Right ventricle myocardium inferior (tissue), 1 donor: ENCODE results near the gene B4GAT1. TPM values are rescaled to one million over a fixed set of nuclear protein-coding genes. Genes with fewer than 3 reads are reported as not detected.
A peak's percentile ranks its signal among the peaks of the same experiment; 100 is the strongest.
"Not testable (repeated sequence)": the region's sequence is repeated elsewhere in the genome, so short reads cannot be mapped to it uniquely, and the experiment has no call there.

Experiments
- ATAC-seq: fragments of 200-7000 bp; cut with Tn5 transposase; one replicate; pipeline ENCODE4 v1.9.1; 2020; ENCODE audit warnings: mild to moderate bottlenecking, moderate library complexity
- DNase-seq: peaks from one replicate; pipeline ENCODE4 v3.0.0; 2021; ENCODE audit errors: missing footprints
- intact Hi-C: fragments of 100-400 bp; cut with DNase I; formaldehyde crosslinking; loops from one replicate; pipeline ENCODE4 v1.11.0; 2022
- total RNA-seq: library from RNA; stranded (reverse); fragmentation: NEBNext Ultra II Directional; extraction: Animal tissue kit (Norgen Biotek cat#: 25700); gene quantifications from one replicate; pipeline ENCODE4 v1.2.1, GENCODE V29; 2021
- donor health status: DM: no; HTN: yes; CAD: no; lungs with severe emphysema.

B4GAT1 gene
- total RNA-seq, 1 donor from 2014 or later = 49.0 TPM

- intact Hi-C loops = no loop called here
- ATAC-seq = no peak
- DNase-seq = peak; percentile 1
These were observed 16.5 kb downstream of the B4GAT1 start for GRCh38 chr11:66330931-66331330.

- DNase-seq (peak; percentile 21), ATAC-seq (no peak)
- intact Hi-C loops = no loop called here
These were observed 18.2 kb downstream of the B4GAT1 start for GRCh38 chr11:66329165-66329673.

GRCh38 chr11:66328302-66329144, 18.9 kb downstream of the B4GAT1 start:
- intact Hi-C loops = loop anchor here (1.0 kb wide), 1 partner anchor 16 kb away; no protein-coding TSS in a partner anchor
- DNase-seq (peak; percentile 88), ATAC-seq (peak; percentile 73)

- ATAC-seq (no peak), DNase-seq (peak; percentile 21)
- intact Hi-C loops = loop anchor here (1.0 kb wide), 1 partner anchor 16 kb away; no protein-coding TSS in a partner anchor
These were observed 19.5 kb downstream of the B4GAT1 start for GRCh38 chr11:66328031-66328301.

- DNase-seq (peak; percentile 58), ATAC-seq (peak; percentile 30)
- intact Hi-C loops = loop anchor here (1.0 kb wide), 1 partner anchor 15 kb away; no protein-coding TSS in a partner anchor
These were observed 20.0 kb downstream of the B4GAT1 start for GRCh38 chr11:66327171-66328030.

- DNase-seq (peak; percentile 83), ATAC-seq (peak; percentile 62)
- intact Hi-C loops = no loop called here
These were observed 20.9 kb downstream of the B4GAT1 start for GRCh38 chr11:66326261-66327111.

- ATAC-seq = no peak
- DNase-seq = peak; percentile 49
- intact Hi-C loops = no loop called here
These were observed 22.2 kb downstream of the B4GAT1 start for GRCh38 chr11:66325263-66325671.

- intact Hi-C loops = no loop called here
- DNase-seq (peak; percentile 55), ATAC-seq (no peak)
These were observed 22.8 kb downstream of the B4GAT1 start for GRCh38 chr11:66324664-66325063.

- no peak for ATAC-seq
- peak; percentile 32 for DNase-seq
- intact Hi-C loops = no loop called here
These were observed 23.7 kb downstream of the B4GAT1 start for GRCh38 chr11:66323684-66324083.

GRCh38 chr11:66322732-66323427, 24.5 kb downstream of the B4GAT1 start:
- peak; percentile 85 for DNase-seq
- intact Hi-C loops = no loop called here
- peak; percentile 78 for ATAC-seq

- intact Hi-C loops = no loop called here
- no peak for ATAC-seq
- no peak for DNase-seq
These were observed 25.8 kb downstream of the B4GAT1 start for GRCh38 chr11:66321606-66322005.

- ATAC-seq, DNase-seq, intact Hi-C loops: not testable (repeated sequence)
These were observed 26.7 kb downstream of the B4GAT1 start for GRCh38 chr11:66320748-66321147.

GRCh38 chr11:66320289-66320688, 27.1 kb downstream of the B4GAT1 start:
- ATAC-seq, DNase-seq, intact Hi-C loops: not testable (repeated sequence)

GRCh38 chr11:66318600-66318970, 28.8 kb downstream of the B4GAT1 start:
- ATAC-seq (no peak), DNase-seq (peak; percentile 28)
- intact Hi-C loops = no loop called here

GRCh38 chr11:66317723-66318599, 29.5 kb downstream of the B4GAT1 start:
- DNase-seq = peak; percentile 87
- intact Hi-C loops = no loop called here
- peak; percentile 41 for ATAC-seq

GRCh38 chr11:66317322-66317722, 30.1 kb downstream of the B4GAT1 start:
- intact Hi-C loops = no loop called here
- DNase-seq (peak; percentile 73), ATAC-seq (peak; percentile 11)

- peak; percentile 58 for ATAC-seq
- peak; percentile 91 for DNase-seq
- intact Hi-C loops = no loop called here
These were observed 30.6 kb downstream of the B4GAT1 start, which contains the start of gene CD248 for GRCh38 chr11:66316849-66317251. Gene CD248, minus strand, starts transcription at chr11:66317044. Its CDS starts 17 bp downstream, at chr11:66317027.
